ENCODE measurements around the gene SLC9A8.
A peak's percentile ranks its signal among the peaks of the same experiment; 100 is the strongest.

DNA sequence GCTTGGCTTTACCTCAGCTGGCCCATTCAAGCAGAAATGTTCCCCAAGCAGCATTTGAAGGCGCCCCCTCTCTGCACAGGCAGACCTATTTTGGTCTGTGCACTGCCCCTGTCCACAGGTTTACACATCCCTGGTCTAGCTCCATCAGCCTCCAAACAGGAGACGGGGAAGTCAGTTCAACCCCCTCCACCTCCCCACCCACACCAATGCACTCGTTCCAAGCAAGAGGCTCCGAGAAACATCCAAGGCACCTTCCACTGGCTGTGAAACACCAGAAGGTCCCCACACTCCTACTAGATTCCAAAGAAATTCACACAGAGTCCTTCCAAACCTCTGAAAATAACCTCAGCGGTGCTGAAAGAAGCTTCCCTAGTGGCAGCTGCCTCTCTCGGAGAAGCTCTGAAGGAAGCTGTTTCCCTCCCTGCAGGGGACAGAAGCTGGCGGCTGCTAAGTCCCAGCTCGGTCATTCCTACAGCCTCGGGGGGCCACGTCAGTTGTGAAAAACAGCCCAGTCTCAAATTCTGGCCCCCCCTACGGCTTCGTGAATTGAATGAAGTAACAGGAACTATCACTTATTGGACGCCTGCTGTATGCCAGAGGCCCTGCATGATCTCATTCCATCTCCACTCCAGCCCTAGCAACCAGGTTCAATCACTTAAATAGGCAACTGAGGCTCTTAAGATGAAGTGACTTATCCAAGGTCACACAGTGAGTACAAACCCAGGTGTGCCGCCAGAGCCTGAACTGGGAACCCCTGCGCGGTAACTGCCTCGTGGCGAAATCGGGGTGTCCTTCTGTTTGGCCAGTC, 101.9 kb downstream of the SLC9A8 start:
- no peak for TF ChIP-seq ZNF155 (tag by site-specific recombination; IDR thresholded peaks at IDR 0.05)
- peak; percentile 96 for TF ChIP-seq ZNF335 (tag by site-specific recombination; conservative IDR thresholded peaks at IDR 0.05)
- TF ChIP-seq TRIM28 (IDR thresholded peaks at IDR 0.05; ENCODE audit: borderline replicate concordance, low read length): no peak
- TF ChIP-seq, protein P1, sequence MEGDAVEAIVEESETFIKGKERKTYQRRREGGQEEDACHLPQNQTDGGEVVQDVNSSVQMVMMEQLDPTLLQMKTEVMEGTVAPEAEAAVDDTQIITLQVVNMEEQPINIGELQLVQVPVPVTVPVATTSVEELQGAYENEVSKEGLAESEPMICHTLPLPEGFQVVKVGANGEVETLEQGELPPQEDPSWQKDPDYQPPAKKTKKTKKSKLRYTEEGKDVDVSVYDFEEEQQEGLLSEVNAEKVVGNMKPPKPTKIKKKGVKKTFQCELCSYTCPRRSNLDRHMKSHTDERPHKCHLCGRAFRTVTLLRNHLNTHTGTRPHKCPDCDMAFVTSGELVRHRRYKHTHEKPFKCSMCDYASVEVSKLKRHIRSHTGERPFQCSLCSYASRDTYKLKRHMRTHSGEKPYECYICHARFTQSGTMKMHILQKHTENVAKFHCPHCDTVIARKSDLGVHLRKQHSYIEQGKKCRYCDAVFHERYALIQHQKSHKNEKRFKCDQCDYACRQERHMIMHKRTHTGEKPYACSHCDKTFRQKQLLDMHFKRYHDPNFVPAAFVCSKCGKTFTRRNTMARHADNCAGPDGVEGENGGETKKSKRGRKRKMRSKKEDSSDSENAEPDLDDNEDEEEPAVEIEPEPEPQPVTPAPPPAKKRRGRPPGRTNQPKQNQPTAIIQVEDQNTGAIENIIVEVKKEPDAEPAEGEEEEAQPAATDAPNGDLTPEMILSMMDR (tag by site-specific recombination; IDR thresholded peaks at IDR 0.05): peak; percentile 65
- TF ChIP-seq ZNF138 (tag by site-specific recombination; IDR thresholded peaks at IDR 0.05; ENCODE audit: borderline replicate concordance): no peak
- TF ChIP-seq, protein P2, sequence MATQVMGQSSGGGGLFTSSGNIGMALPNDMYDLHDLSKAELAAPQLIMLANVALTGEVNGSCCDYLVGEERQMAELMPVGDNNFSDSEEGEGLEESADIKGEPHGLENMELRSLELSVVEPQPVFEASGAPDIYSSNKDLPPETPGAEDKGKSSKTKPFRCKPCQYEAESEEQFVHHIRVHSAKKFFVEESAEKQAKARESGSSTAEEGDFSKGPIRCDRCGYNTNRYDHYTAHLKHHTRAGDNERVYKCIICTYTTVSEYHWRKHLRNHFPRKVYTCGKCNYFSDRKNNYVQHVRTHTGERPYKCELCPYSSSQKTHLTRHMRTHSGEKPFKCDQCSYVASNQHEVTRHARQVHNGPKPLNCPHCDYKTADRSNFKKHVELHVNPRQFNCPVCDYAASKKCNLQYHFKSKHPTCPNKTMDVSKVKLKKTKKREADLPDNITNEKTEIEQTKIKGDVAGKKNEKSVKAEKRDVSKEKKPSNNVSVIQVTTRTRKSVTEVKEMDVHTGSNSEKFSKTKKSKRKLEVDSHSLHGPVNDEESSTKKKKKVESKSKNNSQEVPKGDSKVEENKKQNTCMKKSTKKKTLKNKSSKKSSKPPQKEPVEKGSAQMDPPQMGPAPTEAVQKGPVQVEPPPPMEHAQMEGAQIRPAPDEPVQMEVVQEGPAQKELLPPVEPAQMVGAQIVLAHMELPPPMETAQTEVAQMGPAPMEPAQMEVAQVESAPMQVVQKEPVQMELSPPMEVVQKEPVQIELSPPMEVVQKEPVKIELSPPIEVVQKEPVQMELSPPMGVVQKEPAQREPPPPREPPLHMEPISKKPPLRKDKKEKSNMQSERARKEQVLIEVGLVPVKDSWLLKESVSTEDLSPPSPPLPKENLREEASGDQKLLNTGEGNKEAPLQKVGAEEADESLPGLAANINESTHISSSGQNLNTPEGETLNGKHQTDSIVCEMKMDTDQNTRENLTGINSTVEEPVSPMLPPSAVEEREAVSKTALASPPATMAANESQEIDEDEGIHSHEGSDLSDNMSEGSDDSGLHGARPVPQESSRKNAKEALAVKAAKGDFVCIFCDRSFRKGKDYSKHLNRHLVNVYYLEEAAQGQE (tag by site-specific recombination; IDR thresholded peaks at IDR 0.05): no peak
- no peak for TF ChIP-seq MZF1 (tag by site-specific recombination; IDR thresholded peaks at IDR 0.05; ENCODE audit: borderline replicate concordance)
- TF ChIP-seq, protein P3, sequence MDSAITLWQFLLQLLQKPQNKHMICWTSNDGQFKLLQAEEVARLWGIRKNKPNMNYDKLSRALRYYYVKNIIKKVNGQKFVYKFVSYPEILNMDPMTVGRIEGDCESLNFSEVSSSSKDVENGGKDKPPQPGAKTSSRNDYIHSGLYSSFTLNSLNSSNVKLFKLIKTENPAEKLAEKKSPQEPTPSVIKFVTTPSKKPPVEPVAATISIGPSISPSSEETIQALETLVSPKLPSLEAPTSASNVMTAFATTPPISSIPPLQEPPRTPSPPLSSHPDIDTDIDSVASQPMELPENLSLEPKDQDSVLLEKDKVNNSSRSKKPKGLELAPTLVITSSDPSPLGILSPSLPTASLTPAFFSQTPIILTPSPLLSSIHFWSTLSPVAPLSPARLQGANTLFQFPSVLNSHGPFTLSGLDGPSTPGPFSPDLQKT (IDR thresholded peaks at IDR 0.05; ENCODE audit: borderline replicate concordance, low read depth, low read length): no peak
- no peak for TF ChIP-seq ZNF132 (tag by site-specific recombination; IDR thresholded peaks at IDR 0.05; ENCODE audit: borderline replicate concordance)
- no peak for TF ChIP-seq KLF16 (tag by site-specific recombination; IDR thresholded peaks at IDR 0.05)
- TF ChIP-seq, protein P4, sequence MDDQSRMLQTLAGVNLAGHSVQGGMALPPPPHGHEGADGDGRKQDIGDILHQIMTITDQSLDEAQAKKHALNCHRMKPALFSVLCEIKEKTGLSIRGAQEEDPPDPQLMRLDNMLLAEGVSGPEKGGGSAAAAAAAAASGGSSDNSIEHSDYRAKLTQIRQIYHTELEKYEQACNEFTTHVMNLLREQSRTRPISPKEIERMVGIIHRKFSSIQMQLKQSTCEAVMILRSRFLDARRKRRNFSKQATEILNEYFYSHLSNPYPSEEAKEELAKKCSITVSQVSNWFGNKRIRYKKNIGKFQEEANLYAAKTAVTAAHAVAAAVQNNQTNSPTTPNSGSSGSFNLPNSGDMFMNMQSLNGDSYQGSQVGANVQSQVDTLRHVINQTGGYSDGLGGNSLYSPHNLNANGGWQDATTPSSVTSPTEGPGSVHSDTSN (CRISPR knock-in tag; IDR thresholded peaks at IDR 0.05): no peak
- TF ChIP-seq ZFP37 (tag by site-specific recombination; IDR thresholded peaks at IDR 0.05): no peak
- TF ChIP-seq ZNF791 (tag by site-specific recombination; IDR thresholded peaks at IDR 0.05): no peak
- no peak for TF ChIP-seq ZNF211 (tag by site-specific recombination; IDR thresholded peaks at IDR 0.05; ENCODE audit: low read depth)

Measured in HEK293 (cell line).